Right ventricle myocardium inferior (tissue), 1 donor: Measurements from ENCODE around the gene FOSB. TPM values are rescaled to one million over a fixed set of nuclear protein-coding genes. Genes with fewer than 3 reads are reported as not detected.

Experiments used
- ATAC-seq: fragments of 200-7000 bp; cut with Tn5 transposase; one replicate; pipeline ENCODE4 v1.9.1; 2020; ENCODE audit warnings: mild to moderate bottlenecking, moderate library complexity
- DNase-seq: peaks from one replicate; pipeline ENCODE4 v3.0.0; 2021; ENCODE audit errors: missing footprints
- intact Hi-C: fragments of 100-400 bp; cut with DNase I; formaldehyde crosslinking; loops from one replicate; pipeline ENCODE4 v1.11.0; 2022
- total RNA-seq: library from RNA; stranded (reverse); fragmentation: NEBNext Ultra II Directional; extraction: Animal tissue kit (Norgen Biotek cat#: 25700); gene quantifications from one replicate; pipeline ENCODE4 v1.2.1, GENCODE V29; 2021
- donor health status: DM: no; HTN: yes; CAD: no; lungs with severe emphysema.

FOSB gene
- total RNA-seq, 1 donor from 2014 or later, result 0.32 TPM

DNA sequence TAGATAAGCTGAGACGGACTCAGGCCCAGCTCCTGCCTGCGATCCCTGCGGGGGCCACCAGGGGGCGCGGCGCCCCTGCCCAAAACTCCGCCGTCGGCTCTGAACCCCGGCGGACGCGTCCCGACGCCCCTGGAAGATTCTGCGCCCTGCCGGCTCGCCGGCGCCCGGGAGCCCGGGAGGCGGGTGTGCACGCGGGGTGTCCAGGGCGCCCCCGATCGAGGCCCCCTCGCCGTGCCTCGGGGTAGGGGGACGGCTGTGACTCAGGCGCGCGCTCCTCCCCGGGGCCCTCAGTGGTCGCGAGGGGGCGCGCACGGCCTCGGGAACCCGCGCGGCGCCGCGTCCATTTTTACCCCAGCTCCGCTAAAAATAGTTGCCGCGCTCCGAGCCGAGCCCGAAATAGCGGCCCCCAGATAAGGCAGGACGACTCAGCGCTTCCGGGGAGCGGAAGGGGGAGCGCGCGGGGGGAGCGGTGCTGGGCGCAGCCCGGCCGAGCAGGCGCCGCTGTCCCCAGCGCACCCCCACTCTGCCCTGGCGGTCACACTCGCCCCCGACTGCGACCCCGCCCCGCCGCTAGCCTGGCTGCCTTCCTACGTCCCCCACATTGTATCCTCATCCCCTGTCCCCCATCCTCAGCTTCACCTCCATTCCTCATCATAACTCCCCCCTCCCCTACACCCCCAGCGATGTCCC, 28.1 kb upstream of the FOSB start:
- intact Hi-C loops, result loop anchor here (1.0 kb wide), 1 partner anchor 39 kb away; no protein-coding TSS in a partner anchor
- DNase-seq, result peak; percentile 94
- peak; percentile 71 for ATAC-seq

DNA sequence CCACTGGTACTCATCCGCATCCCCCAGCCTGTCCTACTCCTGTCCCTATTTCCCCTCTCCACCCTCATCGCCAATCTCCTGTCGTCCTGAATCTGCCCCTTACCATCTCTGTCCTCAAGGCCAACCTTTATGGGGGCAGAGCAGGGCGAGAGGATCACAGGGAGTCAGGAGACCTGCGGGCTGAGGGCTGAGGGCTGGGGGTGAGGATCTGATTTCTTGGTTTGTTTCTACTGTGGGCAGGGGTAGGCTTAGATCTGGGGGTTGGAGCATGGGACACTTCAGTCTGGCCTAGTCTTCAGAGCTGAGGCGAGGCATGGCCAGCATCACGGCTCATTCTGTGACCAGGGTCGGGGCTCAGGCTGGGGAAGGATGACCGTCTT, 27.5 kb upstream of the FOSB start:
- intact Hi-C loops, result no loop called here
- DNase-seq (no peak), ATAC-seq (no peak)

DNA sequence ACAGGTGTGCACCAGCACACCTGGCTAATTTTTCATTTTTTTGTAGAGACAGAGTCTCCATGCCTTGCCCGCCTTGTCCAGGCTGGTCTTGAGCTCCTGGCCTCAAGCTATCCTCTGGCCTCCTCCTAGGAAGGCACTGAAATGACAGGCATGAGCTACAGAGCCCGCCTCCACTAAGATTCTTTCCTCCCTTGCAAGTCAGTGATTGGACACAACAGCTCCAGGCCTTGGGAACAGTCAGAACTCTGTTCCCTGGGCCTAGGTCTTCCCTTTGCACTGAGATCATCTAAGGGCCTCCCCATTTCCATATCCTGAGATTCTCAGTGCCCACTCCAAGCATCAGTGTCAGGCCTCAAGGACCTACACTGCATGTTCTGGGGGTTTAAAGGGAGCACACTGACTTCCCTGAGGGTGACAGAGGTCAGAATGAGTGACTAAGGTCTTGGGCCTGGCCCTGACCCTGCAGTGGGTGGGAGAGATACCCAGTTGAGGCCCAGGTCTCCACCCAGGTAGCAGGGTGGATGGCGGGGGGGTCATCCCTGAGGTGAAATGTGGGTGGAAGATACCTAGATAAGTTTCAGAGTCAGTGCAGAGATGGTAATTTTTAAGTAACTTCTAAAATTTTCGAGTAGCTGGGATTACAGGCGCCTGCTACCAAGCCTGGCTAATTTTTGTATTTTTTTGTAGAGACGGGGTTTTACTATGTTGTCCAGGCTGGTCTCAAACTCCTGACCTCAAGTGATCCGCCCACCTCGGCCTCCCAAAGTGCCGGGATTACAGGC, 26.7 kb upstream of the FOSB start:
- no peak for DNase-seq
- intact Hi-C loops, result no loop called here
- ATAC-seq, result no peak

- no peak for ATAC-seq
- intact Hi-C loops, result loop anchor here (2.0 kb wide), 1 partner anchor 26 kb away; no protein-coding TSS in a partner anchor
These were observed 25.4 kb upstream of the FOSB start for GRCh38 chr19:45442408-45442777.

GRCh38 chr19:45442778-45443461, 24.9 kb upstream of the FOSB start:
- ATAC-seq, result no peak

More at GRCh38 chr19:45442408-45442777, 25.4 kb upstream of the FOSB start:
- no peak for DNase-seq

DNA sequence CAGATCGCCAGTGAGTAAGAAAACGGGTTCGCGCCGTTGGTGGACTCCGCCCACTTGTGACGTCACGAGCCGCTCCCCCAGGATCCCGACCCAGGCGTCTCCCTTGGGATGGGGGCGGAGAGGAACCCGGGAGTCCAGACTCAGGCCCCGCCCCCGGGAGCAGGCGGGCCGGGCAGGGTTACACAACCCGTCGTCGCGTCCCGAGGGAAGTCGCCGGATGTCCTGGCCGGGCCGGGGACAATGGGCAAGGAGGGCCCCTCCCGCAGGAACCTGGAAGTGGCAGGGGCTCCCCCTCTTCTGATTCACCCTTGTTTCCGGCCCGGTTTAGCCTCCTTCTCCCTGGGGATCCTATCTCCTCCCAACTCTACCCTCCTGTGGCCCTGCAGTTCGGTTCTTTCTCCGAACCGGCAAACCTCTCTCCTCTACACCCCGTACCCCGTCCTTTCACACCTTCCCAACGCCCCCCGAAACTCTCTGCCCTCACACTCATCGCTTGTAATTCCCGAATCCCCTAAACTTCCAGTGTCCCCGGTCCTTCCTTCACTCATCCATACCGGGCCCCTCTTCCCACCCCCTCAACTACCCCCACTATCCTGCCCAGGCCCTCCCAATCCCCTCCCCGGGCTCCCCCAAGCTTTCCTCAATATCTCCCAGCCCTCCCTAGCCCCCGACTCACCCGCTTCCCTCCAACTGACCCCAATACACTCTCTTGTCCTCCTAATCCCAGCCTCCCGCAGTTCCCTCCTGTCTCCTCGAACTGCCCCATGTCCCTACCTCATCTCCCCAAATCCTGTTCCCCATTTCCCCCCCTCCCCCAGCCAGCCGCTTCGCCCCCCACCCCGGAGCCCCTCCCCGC, 24.1 kb upstream of the FOSB start:
- peak; percentile 80 for ATAC-seq
- intact Hi-C loops, result loop anchor here (1.0 to 2.0 kb wide), 2 partner anchors 25 to 35 kb away; no protein-coding TSS in a partner anchor

More at GRCh38 chr19:45442778-45443461, 24.9 kb upstream of the FOSB start:
- peak; percentile 88 for DNase-seq
- intact Hi-C loops, result loop anchor here (1.0 to 2.0 kb wide), 2 partner anchors 26 to 35 kb away; no protein-coding TSS in a partner anchor

DNA sequence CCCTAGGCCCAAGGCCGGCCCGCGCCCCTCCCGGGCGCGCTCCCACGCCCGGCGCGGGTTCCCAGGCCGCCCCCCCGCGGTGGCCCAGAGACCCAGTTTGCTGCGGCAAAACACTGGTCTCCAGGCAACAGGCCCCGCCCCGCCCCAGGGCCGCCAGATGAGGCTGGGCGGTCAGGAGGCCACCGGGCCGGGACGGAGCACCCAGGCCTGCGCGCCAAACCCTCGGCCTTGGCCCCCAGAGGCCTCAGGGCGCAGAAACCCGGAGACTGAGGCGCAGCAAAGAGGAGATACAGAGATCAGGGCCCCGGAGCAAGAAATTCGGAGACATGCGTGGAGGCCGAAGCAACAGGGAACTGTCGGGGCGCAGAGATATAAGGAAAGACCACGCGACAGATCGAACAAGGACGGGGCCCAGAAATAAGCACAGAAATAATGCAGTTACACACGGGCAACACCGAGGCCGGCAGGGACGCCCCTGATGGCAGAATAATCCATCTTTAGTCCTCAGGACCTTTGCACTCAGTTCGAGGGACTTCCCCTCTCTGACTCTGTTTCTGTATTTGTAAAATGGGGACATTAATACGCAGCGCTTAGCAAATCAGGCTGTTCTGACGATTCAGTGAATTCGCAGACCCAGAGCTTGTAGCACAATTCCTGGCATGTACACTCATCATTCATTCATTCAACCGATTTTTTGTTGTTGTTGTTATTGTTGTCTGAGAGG, 23.3 kb upstream of the FOSB start:
- DNase-seq, result peak; percentile 98
- peak; percentile 82 for ATAC-seq
- intact Hi-C loops, result no loop called here

More for the DNA sequence above, 24.1 kb upstream of the FOSB start:
- DNase-seq, result peak; percentile 97

DNA sequence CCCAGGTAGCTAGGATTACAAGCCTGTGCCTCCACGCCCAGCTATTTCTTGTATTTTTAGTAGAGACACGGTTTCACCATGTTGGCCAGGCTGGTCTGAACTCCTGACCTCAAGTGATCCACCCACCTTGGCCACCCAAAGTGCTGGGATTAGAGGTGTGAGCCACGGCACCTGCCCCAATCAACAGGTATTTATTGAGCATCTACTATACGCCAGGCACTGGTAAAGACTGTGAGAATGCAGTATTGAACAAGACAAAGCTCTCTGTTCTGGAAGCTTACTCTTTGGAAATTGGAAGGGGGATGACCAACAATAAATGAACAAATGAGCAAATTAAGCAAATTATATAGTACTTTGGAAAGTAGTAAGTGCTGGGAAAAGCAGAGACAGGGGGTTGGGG, 22.7 kb upstream of the FOSB start:
- intact Hi-C loops, result no loop called here
- ATAC-seq (no peak), DNase-seq (no peak)

DNA sequence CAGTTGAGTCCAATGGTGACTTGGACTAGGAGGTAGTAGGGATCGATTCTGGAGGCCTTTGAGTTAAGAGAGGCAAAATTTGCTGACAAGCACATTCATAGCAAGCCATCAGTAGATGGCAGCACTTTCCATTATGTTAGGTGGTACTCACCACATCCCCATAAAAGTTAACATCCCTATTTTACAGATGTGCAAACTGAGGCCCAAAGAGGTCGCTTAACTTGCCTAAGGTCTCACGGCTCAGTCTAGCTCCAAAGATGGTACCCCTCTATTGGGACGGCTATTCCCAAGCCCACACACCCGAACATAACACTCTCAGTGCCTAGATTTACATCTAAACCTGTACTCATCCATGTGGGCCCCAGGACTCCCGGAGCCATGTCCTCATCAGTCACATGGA, 21.5 kb upstream of the FOSB start:
- no peak for ATAC-seq
- DNase-seq, result no peak
- intact Hi-C loops, result no loop called here

DNA sequence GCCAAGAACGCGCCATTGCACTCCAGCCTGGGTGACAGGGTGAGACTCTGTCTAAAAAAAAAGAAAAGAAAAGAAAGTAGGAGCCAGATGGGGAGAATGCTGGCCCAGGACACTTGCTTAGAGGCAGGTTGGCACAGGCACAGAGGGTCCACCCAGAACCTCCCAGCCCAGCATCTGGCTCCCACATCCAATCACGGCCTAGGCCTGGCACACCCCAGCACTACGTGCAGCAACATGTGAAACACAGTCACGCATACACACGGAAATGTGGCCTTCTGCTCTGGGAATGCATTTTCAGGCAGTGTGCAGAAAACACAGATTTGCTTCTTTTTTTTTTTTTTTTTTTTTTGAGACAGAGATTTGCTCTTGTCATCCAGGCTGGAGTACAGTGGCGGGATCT, 20.9 kb upstream of the FOSB start:
- ATAC-seq, result no peak
- intact Hi-C loops, result no loop called here

DNA sequence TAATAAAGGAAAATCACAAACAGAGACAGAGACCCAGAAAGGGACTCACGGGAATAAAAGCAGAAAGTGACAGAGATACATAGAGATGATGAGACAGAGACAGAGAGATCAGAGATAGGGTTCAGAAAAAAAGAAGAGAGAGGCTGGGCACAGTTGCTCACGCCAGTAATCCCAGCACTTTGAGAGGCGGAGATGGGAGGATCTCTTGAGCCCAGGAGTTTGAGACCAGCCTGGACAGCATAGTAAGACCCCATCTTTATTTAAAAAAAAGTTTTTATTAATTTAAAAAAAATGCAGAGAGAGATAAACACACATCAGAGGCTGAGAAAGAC, 19.4 kb upstream of the FOSB start:
- intact Hi-C loops, result no loop called here
- ATAC-seq (no peak), DNase-seq (no peak)

More for the DNA sequence above, 20.9 kb upstream of the FOSB start:
- DNase-seq, result no peak

DNA sequence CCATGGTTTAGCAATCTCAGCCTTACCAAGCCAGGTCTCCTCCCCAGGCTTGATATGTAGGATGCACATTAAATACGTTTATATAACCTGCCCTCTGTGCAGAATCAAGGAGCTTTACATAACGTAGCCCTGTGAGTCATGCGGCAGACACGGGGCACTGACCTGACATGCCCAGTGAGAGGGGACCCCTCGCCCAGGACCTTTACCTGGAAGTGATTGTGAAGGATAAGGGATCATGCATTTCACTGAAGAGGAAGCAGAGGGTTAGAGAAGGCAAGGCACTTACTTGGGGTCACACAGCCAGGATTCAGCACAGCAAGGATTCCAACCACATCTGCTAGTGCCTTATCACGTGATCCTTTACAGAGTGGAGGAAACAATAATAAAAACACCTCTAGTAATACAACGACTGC, 18.9 kb upstream of the FOSB start:
- intact Hi-C loops, result no loop called here
- ATAC-seq (no peak), DNase-seq (no peak)

- DNase-seq, result no peak
- intact Hi-C loops, result no loop called here
- no peak for ATAC-seq
These were observed 17.8 kb upstream of the FOSB start for GRCh38 chr19:45450012-45450333.

DNA sequence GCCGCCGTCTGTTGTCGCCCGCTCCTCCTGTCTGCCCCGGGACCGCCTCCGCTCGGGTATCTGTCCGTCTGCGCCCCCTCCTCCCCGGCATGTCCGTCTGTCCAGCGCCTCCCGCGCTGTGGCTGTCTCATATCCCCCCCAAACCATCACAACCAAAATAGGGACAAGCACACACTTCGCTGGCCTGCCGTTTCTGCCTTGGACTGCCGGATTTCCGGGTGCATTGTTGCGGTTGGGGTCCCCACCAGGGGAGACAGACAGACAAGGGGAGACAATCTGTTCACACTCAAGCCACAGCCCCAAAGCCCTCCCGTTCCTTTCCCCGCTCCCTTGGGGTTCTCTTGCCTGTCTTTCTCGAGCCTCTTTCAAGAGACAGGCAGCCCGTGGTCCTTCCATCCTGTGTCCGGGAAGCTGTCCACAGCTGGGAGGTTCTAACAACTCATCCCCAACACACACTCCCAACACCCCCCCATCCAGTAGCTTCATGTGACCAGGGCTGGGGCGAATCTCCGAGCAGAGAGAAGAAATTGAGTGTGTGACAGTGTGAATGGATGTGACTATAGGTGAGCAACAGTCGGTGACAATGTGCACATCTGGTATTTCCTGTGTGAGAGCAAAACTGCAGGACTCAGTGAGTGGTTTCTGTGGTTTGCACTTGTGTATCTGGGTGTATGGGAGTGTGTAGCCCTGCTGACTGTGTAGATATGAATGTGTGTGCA, 16.5 kb upstream of the FOSB start:
- ATAC-seq (peak; percentile 4), DNase-seq (no peak)
- intact Hi-C loops, result no loop called here

GRCh38 chr19:45451850-45452387, 15.9 kb upstream of the FOSB start:
- ATAC-seq, result no peak
- intact Hi-C loops, result no loop called here

GRCh38 chr19:45455707-45456499, 11.9 kb upstream of the FOSB start:
- peak; percentile 88 for ATAC-seq
- intact Hi-C loops, result no loop called here
- peak; percentile 89 for DNase-seq

More at GRCh38 chr19:45451850-45452387, 15.9 kb upstream of the FOSB start:
- no peak for DNase-seq

- intact Hi-C loops, result no loop called here
- no peak for DNase-seq
- no peak for ATAC-seq
These were observed 11.3 kb upstream of the FOSB start for GRCh38 chr19:45456500-45456815.
